SK-N-SH (cell line): Measurements from ENCODE around the gene UNKL. TPM values are rescaled to one million over a fixed set of nuclear protein-coding genes. Genes with fewer than 3 reads are reported as not detected.

Experiments
- CTCF ChIA-PET: fragments of 300-600, 350-600 bp; formaldehyde crosslinking; extraction: SDS; loops from one replicate; lab custom pipeline; 2021; lab: Yijun Ruan, JAX
- POLR2A ChIA-PET: fragments of 350-600 bp; sonication (Branson Sonifier 250); formaldehyde crosslinking; extraction: SDS; loops from one replicate; lab custom pipeline; 2020; ENCODE audit warnings: antibody characterized with exemption, inconsistent platforms; lab: Yijun Ruan, JAX
- DNase-seq: peaks from one replicate; pipeline ENCODE4 v3.0.0; 2012
- H2AFZ ChIP-seq: fragments of 200-600 bp; sonication (generic); 2 replicates; pipeline ENCODE4 v1.8.1; 2016; ENCODE audit warnings: antibody characterized with exemption, mild to moderate bottlenecking, low read depth
- H3F3A ChIP-seq: fragments of 200-600 bp; sonication (generic); replicated peaks from 2 replicates; pipeline ENCODE3; 2016; ENCODE audit warnings: antibody characterized with exemption, mild to moderate bottlenecking; ENCODE audit not compliant: insufficient read depth
- H3K27ac ChIP-seq, 2 experiments: fragments of 200-500 bp in 1 of 2; fragments of 200-600 bp in 1 of 2; sonication (Bioruptor generic) in 1 of 2; sonication (generic), shearing (Covaris generic) in 1 of 2; 2 replicates each; pipeline versions ENCODE4 v1.5.1 to v1.6.1; 2014 to 2016; ENCODE audit warnings: low read depth in 2 of 2, inconsistent platforms in 1 of 2, low read length in 1 of 2, mild to moderate bottlenecking in 1 of 2, mixed read lengths in 1 of 2
- H3K27me3 ChIP-seq: fragments of 200-600 bp; sonication (generic), shearing (Covaris generic); 2 replicates; pipeline ENCODE4 v1.6.1; 2016; ENCODE audit warnings: mixed run types; ENCODE audit not compliant: insufficient read depth
- H3K36me3 ChIP-seq, 2 experiments: fragments of 200-500 bp in 1 of 2; fragments of 200-600 bp in 1 of 2; sonication (Bioruptor generic) in 1 of 2; sonication (generic) in 1 of 2; replicated peaks in 1 of 2; 2 replicates each; pipeline versions ENCODE3 to v1.5.1; 2014 to 2016; ENCODE audit warnings: low read length in 1 of 2, mild to moderate bottlenecking in 1 of 2; ENCODE audit not compliant: insufficient read depth in 2 of 2, control insufficient read depth in 1 of 2
- H3K4me1 ChIP-seq, 2 experiments: fragments of 200-500 bp in 1 of 2; fragments of 200-600 bp in 1 of 2; sonication (Bioruptor generic) in 1 of 2; sonication (generic), shearing (Covaris generic) in 1 of 2; 2 replicates each; pipeline versions ENCODE4 v1.5.1 to v1.6.1; 2014 to 2016; ENCODE audit warnings: low read depth in 1 of 2, low read length in 1 of 2, mixed run types in 1 of 2; ENCODE audit not compliant: insufficient read depth in 2 of 2, control insufficient read depth in 1 of 2
- H3K4me2 ChIP-seq: fragments of 200-600 bp; sonication (generic), shearing (Covaris generic); 2 replicates; pipeline ENCODE4 v1.6.1; 2017; ENCODE audit warnings: mixed run types
- H3K4me3 ChIP-seq, 2 experiments: fragments of 200-500 bp in 1 of 2; fragments of 200-600 bp in 1 of 2; sonication (Bioruptor generic) in 1 of 2; sonication (generic), shearing (Covaris generic) in 1 of 2; 2 replicates each; pipeline versions ENCODE4 v1.5.1 to v1.8.1; 2014 to 2016; ENCODE audit warnings: low read depth in 2 of 2, inconsistent platforms in 1 of 2, low read length in 1 of 2, mild to moderate bottlenecking in 1 of 2, mixed read lengths in 1 of 2, moderate library complexity in 1 of 2
- H3K79me2 ChIP-seq: fragments of 200-600 bp; sonication (generic); 2 replicates; pipeline ENCODE4 v1.8.1; 2017; ENCODE audit warnings: mild to moderate bottlenecking; ENCODE audit not compliant: insufficient read depth
- H3K9ac ChIP-seq: fragments of 200-600 bp; sonication (generic); 2 replicates; pipeline ENCODE4 v1.6.1; 2017; ENCODE audit warnings: mixed run types
- H3K9me2 ChIP-seq: fragments of 200-600 bp; sonication (generic); 2 replicates; pipeline ENCODE4 v1.6.1; 2017; ENCODE audit warnings: mixed run types
- H3K9me3 ChIP-seq: fragments of 200-600 bp; sonication (generic); 2 replicates; pipeline ENCODE4 v1.6.1; 2017; ENCODE audit warnings: mixed run types, mild to moderate bottlenecking, moderate library complexity
- H4K20me1 ChIP-seq: fragments of 200-600 bp; sonication (generic); 2 replicates; pipeline ENCODE4 v1.6.1; 2017; ENCODE audit warnings: mild to moderate bottlenecking, mixed run types; ENCODE audit not compliant: insufficient read depth
- CTCF ChIP-seq: fragments of 200-600 bp; sonication (generic); IDR thresholded peaks from 2 replicates; pipeline ENCODE4 v1.6.1; 2017; ENCODE audit warnings: antibody characterized with exemption, mild to moderate bottlenecking, moderate library complexity
- ELF1 ChIP-seq: IDR thresholded peaks from 2 replicates; pipeline ENCODE4 v1.4.0; 2012
- EP300 ChIP-seq, 2 experiments: IDR thresholded peaks; 2 replicates each; pipeline versions ENCODE4 v1.4.0 to v1.6.1; 2012; ENCODE audit warnings: borderline replicate concordance in 1 of 2, low read depth in 1 of 2, low read length in 1 of 2
- FOSL2 ChIP-seq: IDR thresholded peaks from 2 replicates; pipeline ENCODE4 v1.4.0; 2012; ENCODE audit warnings: low read depth, mild to moderate bottlenecking, moderate library complexity, borderline replicate concordance
- FOXJ3 ChIP-seq: sonication (generic); formaldehyde crosslinking; IDR thresholded peaks from 2 replicates; pipeline ENCODE4 v1.5.1; 2020; ENCODE audit warnings: mild to moderate bottlenecking, missing genetic modification reagents
- GATA2 ChIP-seq: sonication (generic); formaldehyde crosslinking; IDR thresholded peaks from 2 replicates; pipeline ENCODE4 v1.5.0; 2020; ENCODE audit warnings: mild to moderate bottlenecking, missing genetic modification reagents
- IRF3 ChIP-seq: fragments of 150-350 bp; IDR thresholded peaks from 2 replicates; pipeline ENCODE4 v1.6.1; 2016; ENCODE audit warnings: mild to moderate bottlenecking, low read depth, low read length
- JUND ChIP-seq: IDR thresholded peaks from 2 replicates; pipeline ENCODE4 v1.4.0; 2012
- MAX ChIP-seq: IDR thresholded peaks from 2 replicates; pipeline ENCODE4 v1.4.0; 2012; ENCODE audit warnings: low read depth
- MEF2A ChIP-seq: IDR thresholded peaks from 2 replicates; pipeline ENCODE4 v1.4.0; 2012; ENCODE audit warnings: low read depth, borderline replicate concordance
- MXI1 ChIP-seq: IDR thresholded peaks from 2 replicates; pipeline ENCODE4 v1.6.1; 2012; ENCODE audit warnings: mild to moderate bottlenecking, low read depth, low read length, improper control_type of control experiment
- NFIC ChIP-seq: IDR thresholded peaks from 2 replicates; pipeline ENCODE4 v1.4.0; 2012; ENCODE audit warnings: borderline replicate concordance
- PBX3 ChIP-seq: IDR thresholded peaks from 2 replicates; pipeline ENCODE4; 2012
- POLR2AphosphoS5 ChIP-seq: IDR thresholded peaks from 2 replicates; pipeline ENCODE4 v1.6.1; 2012; ENCODE audit warnings: low read depth, low read length
- RCOR1 ChIP-seq: fragments of 150-350 bp; IDR thresholded peaks from 2 replicates; pipeline ENCODE4 v1.6.1; 2017; ENCODE audit warnings: antibody characterized with exemption, low read length
- RFX5 ChIP-seq: IDR thresholded peaks from 2 replicates; pipeline ENCODE4 v1.6.1; 2012; ENCODE audit warnings: mild to moderate bottlenecking, improper control_type of control experiment, low read length
- SIN3A ChIP-seq: IDR thresholded peaks from 2 replicates; pipeline ENCODE4 v1.6.1; 2012; ENCODE audit warnings: low read depth, mild to moderate bottlenecking, low read length, moderate library complexity, borderline replicate concordance
- SMC3 ChIP-seq: IDR thresholded peaks from 2 replicates; pipeline ENCODE4 v1.6.1; 2012; ENCODE audit warnings: low read depth, low read length, improper control_type of control experiment
- TCF12 ChIP-seq: IDR thresholded peaks from 2 replicates; pipeline ENCODE4 v1.4.0; 2012
- TEAD4 ChIP-seq: IDR thresholded peaks from 2 replicates; pipeline ENCODE4 v1.4.0; 2012; ENCODE audit warnings: mild to moderate bottlenecking, borderline replicate concordance; ENCODE audit not compliant: insufficient read depth
- YY1 ChIP-seq: IDR thresholded peaks from 2 replicates; pipeline ENCODE4 v1.4.0; 2012; ENCODE audit warnings: low read depth, mild to moderate bottlenecking
- ZBTB33 ChIP-seq: IDR thresholded peaks from 2 replicates; pipeline ENCODE4 v1.4.0; 2012; ENCODE audit warnings: low read depth, borderline replicate concordance
- WGBS: methylation state at CpG from one replicate; pipeline ENCODE4 v1.1.6; 2017; ENCODE audit warnings: low lambda C conversion rate; 5-methylcytosine and 5-hydroxymethylcytosine counted together
- polyA plus RNA-seq, 3 experiments: library from polyadenylated mRNA; depleted of rRNA; stranded (reverse); fragments of >200 nt; gene quantifications; 2 replicates each; pipeline ENCODE4 v1.2.3, GENCODE V29; 2012

Gene UNKL
- polyA plus RNA-seq, 1 of the 3 experiments (the other 2 are of a cell fraction), result 16.4 TPM

GRCh38 chr16:1393613-1394176 is 20.8 kb downstream of the UNKL start:
- Histone ChIP-seq H3K79me2 (no peaks in the 10 kb centered on the region), H3K9me3 (no peaks in the 10 kb centered on the region), H3F3A (no peaks in the 10 kb centered on the region), H3K27ac (no peak overlapping the region), H3K9me2 (no peaks in the 10 kb centered on the region), H3K9ac (no peak overlapping the region), H3K4me3 (no peak overlapping the region), H2AFZ (no peak overlapping the region), H3K36me3 (peaks cover 0 to 6% of the 10 kb centered on the region in 2 experiments), H3K4me1 (no peaks in the 10 kb centered on the region), H3K4me2 (no peak overlapping the region), H4K20me1 (no peaks in the 10 kb centered on the region), H3K27me3 (no peaks in the 10 kb centered on the region)
- ChIA-PET CTCF (no interaction called here), POLR2A (no interaction called here)
- DNase-seq, result no peak
- TF ChIP-seq RFX5 (no peak), GATA2 (CRISPR knock-in tag) (no peak), JUND (no peak), YY1 (no peak), MXI1 (no peak), FOSL2 (no peak), PBX3 (no peak), POLR2AphosphoS5 (no peak), TEAD4 (no peak)
- 100% methylated on average over 5 of the region's 21 CpGs for WGBS

GRCh38 chr16:1392826-1393225 is 21.7 kb downstream of the UNKL start:
- H3K4me2 ChIP-seq, result no peak overlapping the region
- 97% methylated on average over 17 of the region's 17 CpGs for WGBS
- no peaks in the 10 kb centered on the region for H3K79me2 ChIP-seq
- no peaks in the 10 kb centered on the region for H4K20me1 ChIP-seq
- H3K4me3 ChIP-seq, result no peak overlapping the region
- H3K36me3 ChIP-seq, result peaks cover 0 to 6% of the 10 kb centered on the region in 2 experiments
- no peaks in the 10 kb centered on the region for H3K9me3 ChIP-seq
- H3K27me3 ChIP-seq, result no peaks in the 10 kb centered on the region
- H3K9ac ChIP-seq, result no peak overlapping the region
- H3K27ac ChIP-seq, result no peak overlapping the region
- H3F3A ChIP-seq, result no peaks in the 10 kb centered on the region
- no peaks in the 10 kb centered on the region for H3K4me1 ChIP-seq
- ChIA-PET CTCF (no interaction called here), POLR2A (no interaction called here)
- TF ChIP-seq SMC3 (no peak), IRF3 (no peak), MEF2A (no peak), TCF12 (no peak), RFX5 (no peak), MAX (no peak), ELF1 (no peak), FOXJ3 (CRISPR knock-in tag) (no peak), EP300 (IDR thresholded peaks at IDR 0.05; ENCODE audit: borderline replicate concordance in 1 of 2, low read depth in 1 of 2, low read length in 1 of 2) (no peak), NFIC (no peak), TEAD4 (no peak), SIN3A (no peak), ZBTB33 (no peak), RCOR1 (no peak), CTCF (no peak), YY1 (no peak), MXI1 (no peak)
- H2AFZ ChIP-seq, result no peak overlapping the region
- no peaks in the 10 kb centered on the region for H3K9me2 ChIP-seq
- DNase-seq, result no peak
